Measurements from ENCODE around the gene C1orf210.

Gene C1orf210

DNA sequence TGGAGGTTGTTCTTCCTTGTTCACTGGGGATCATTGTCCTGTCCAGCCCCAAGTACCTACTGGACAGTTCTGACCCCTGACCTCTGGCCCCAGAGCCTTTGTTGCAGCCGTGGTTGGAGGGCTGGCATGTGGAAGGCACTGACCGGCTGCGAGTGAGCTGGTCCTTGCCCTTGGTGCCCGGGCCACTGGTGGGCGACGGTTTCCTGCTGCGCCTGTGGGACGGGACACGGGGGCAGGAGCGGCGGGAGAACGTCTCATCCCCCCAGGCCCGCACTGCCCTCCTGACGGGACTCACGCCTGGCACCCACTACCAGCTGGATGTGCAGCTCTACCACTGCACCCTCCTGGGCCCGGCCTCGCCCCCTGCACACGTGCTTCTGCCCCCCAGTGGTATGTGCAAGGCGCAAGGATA is 26.8 kb upstream of the C1orf210 start:
- DNase-seq, result no peak

DNA sequence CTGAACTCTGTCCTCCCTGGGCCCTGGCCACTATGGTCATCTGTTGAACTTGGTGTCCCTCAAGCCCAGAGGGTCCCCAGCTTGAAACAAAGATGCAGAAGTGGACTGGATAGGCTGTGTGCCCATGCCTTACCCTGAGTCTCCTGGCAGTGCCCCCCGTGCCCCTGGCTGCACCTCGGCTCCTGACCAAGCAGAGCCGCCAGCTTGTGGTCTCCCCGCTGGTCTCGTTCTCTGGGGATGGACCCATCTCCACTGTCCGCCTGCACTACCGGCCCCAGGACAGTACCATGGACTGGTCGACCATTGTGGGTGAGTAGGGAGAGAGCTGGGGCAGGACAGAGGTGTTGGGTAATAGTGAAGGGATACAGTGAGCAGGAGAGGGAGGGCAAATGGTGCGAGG is 26.1 kb upstream of the C1orf210 start:
- DNase-seq, result no peak

DNA sequence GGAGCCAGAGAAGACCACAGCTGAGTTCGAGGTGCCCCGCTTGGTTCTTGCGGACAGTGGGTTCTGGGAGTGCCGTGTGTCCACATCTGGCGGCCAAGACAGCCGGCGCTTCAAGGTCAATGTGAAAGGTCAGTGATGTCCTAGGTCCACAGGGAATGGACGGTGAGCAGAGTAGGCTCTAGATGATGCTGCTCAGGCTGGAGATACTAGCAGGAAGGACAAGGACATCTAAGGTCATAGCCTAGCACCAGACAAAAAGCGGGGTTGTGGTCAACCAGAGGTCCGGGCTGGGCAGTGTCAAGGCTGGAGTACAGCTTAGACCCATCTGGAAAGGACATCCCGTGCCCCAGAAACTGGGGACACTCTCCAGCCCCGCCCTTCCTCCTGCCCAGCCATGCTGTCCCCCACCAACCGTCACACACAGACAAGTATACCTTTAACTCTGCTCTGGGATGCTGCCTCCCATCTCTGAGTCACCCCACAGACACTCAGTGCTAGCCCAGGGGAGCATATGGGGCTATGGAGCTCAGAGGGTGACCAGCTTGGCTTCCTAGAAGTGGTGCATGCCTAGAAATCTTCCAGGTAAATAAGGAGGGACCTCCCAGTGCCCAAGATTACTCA is 24.1 kb upstream of the C1orf210 start:
- DNase-seq, result no peak

- DNase-seq, result no peak
Measured at GRCh38 chr1:43308635-43309404, 23.4 kb upstream of the C1orf210 start.

GRCh38 chr1:43307458-43308158 is 22.2 kb upstream of the C1orf210 start:
- no peak for DNase-seq

- DNase-seq, result no peak
Measured at GRCh38 chr1:43306688-43307457, 21.5 kb upstream of the C1orf210 start.

DNA sequence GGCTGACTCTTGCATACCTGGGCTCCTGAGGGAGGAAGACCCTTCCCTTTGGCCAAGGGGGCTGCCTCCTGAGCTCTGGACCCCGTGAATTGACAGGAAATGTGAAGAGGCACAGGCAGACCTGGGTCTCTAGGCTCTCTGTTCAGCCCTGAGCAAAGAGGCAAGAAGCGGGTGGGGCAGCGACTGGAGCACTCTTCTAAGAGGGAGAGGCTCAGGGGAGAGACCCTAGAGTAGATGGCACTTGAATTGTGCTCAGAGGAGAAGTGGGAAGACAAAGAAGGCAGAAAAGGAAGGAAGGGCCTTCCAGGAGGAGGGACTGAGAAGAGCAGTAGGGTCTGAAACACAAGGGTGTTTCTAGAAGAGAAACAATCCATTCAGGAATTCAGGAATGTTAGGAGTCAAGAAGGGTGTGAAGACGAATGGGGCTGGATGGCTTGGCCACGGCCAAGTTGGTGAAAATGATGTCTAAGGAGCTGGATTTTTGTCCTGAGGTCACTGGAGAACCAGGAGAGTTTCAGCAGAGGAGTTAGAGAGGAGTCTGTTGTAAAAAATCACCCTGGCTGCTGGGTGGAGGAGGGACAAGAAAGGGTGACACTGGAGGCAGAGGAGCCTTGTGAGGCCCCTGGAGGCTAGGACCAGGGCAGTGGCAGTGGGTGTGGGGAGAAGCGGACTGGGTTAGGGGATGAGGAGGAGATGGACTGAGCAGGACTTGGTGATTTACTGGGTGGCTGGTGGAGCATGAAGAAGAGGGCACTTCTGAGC is 20.7 kb upstream of the C1orf210 start:
- DNase-seq, result no peak

GRCh38 chr1:43305461-43305860 is 20.1 kb upstream of the C1orf210 start:
- DNase-seq, result no peak

DNA sequence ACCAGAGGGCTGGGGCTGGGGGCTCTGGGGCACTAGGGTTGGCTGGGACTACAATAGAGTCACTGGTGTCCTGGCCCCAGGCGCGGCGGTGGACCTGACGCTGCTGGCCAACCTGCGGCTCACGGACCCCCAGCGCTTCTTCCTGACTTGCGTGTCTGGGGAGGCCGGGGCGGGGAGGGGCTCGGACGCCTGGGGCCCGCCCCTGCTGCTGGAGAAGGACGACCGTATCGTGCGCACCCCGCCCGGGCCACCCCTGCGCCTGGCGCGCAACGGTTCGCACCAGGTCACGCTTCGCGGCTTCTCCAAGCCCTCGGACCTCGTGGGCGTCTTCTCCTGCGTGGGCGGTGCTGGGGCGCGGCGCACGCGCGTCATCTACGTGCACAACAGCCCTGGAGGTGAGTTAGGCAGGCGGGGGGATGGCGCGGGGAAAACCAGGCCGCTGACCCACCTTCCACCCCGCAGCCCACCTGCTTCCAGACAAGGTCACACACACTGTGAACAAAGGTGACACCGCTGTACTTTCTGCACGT is 19.5 kb upstream of the C1orf210 start:
- no peak for DNase-seq

GRCh38 chr1:43304314-43304681 is 18.9 kb upstream of the C1orf210 start:
- peak; percentile 16 for DNase-seq

DNA sequence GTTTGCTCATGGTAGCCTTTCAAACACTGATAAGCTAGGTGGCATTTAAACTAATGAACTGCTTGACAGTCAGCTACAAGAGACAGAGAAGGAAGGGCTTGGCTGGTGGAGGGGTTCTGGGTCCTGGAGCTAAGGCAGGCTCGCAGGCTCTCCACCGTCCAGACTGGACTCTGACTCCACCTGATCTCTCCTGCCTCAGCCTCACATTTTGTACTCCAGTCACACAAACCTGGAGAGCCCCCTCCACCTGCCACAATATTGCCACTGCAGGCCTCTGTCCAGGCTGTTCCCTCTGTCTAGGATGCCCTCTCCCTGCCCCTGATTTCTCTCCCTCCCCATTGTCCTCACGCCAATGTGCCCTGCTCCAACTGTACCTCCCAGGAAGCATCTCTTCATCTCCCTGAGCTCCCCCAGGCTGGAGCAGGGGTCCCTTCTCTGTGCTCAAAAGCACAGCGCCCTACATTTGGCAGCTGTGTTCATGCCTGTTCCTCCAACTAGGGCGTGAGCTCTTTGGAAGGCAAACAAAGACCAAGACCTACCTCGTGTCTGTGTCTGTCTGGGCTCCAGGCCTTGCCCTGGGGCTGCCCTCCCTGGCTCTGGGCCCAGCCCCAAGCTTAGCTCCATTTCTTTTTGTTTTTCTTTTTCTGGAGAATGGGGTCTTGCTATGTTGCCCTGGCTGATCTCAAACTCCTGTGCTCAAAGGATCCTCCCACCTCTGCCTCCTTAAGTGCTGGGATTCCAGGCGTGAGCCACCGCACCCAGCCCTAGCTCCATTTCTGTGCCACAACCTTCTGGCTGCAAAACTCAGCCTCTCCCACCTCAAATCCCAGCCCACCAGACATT is 18.3 kb upstream of the C1orf210 start:
- no peak for DNase-seq

DNA sequence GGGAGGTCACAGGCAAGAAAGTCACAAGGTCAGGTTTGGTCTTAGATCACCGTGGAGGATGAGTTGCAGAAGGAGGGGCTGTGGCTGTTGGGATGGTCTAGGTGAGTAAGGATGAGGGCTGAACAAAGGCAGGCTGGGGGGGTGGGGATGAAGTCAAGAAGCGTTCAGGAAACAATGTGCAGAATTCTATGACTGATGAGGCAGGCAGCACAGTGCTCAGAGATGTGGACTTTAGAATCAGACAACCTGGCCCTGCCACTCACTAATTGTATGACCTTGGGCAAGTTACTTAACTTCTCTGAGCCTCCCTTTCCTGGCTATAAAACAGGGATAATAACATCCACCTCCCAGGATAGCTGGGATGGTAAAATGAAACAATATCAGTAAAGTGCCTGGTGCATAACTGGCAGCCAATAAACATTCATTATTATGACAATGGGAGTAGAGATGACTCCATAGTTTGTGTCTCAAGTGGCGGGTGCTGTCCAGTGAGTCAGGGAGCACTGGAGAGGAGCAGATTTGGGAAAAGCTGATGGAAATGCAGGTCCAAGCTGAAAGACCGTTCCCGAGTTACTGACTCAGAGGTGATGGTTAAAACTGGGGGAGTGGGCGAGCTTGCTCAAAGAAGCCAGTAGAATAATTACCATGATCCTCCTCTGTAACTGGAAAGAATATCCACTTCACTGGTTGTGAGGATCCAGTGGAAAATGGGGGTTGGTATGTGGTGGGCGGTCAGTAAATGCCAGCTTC is 17.5 kb upstream of the C1orf210 start:
- no peak for DNase-seq

- DNase-seq, result no peak
Measured at GRCh38 chr1:43302201-43302600, 16.8 kb upstream of the C1orf210 start.

GRCh38 chr1:43300378-43301094 is 15.2 kb upstream of the C1orf210 start, which contains the start of gene TIE1:
TIE1 (plus strand) TSS chr1:43300982; CDS start chr1:43301072, 90 bp downstream.
- peak; percentile 44 for DNase-seq

DNA sequence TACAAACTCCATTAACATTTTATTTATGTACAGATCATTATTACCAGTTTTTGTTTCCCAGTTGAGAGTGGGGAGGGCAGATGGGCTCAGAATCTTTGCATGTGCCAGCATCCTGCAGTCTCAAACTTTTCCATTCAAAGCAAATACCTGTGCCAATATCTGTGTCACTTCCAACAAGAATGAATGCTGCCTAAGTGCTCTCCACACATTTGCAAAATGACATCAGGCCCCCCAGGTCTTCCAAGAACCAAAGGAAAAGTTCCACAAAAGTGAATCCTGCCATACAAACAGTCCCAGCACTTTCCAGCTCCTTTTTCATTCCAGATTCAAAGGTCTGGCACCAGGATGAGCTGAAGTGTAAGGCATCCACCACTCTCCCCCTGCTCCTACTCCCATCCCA is 13.7 kb upstream of the C1orf210 start:
- DNase-seq, result no peak

DNA sequence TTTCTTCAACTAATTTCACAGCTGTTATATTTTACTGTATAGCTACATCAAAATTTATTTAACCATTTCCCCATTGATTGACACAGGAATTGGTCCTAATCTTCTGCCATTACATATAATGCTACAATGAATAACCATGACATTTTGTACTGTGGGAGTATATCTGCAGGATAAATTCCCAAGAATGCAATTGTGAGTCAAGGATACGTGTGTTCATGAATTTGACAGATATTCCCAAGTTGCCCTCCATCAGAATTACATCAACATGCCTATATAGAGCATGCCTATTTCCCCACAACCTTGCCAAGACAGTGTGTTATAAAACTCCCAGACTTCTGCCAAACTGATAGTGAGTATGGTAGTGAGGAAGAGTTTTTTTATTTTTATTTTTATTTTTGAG is 12.7 kb upstream of the C1orf210 start:
- DNase-seq, result no peak

- DNase-seq, result no peak
Measured at GRCh38 chr1:43296207-43296606, 10.8 kb upstream of the C1orf210 start.

- no peak for DNase-seq
Measured at GRCh38 chr1:43294761-43295160, 9.4 kb upstream of the C1orf210 start.

- DNase-seq, result no peak
Measured at GRCh38 chr1:43293896-43294760, 8.7 kb upstream of the C1orf210 start.
